Left lobe of liver (tissue), 2 donors: ENCODE results near the gene SOX9. TPM values are rescaled to one million over a fixed set of nuclear protein-coding genes. Genes with fewer than 3 reads are reported as not detected.
"Not testable (repeated sequence)": the region's sequence is repeated elsewhere in the genome, so short reads cannot be mapped to it uniquely, and the experiment has no call there.

Experiments used
- ATAC-seq: fragments of 200-7000 bp; cut with Tn5 transposase; one replicate; pipeline ENCODE4 v1.9.1; 2020; ENCODE audit warnings: mild to moderate bottlenecking, moderate library complexity
- DNase-seq: peaks from one replicate; pipeline ENCODE4 v3.0.0-alpha.2; 2020; ENCODE audit warnings: low spot score
- total RNA-seq: library from RNA; stranded (reverse); gene quantifications from one replicate; pipeline ENCODE4 v1.2.1, GENCODE V29; 2021
- donor health status: DM: no; HTN: no; CAD: no; lungs with moderate emphysema.
- donor health status: DM: no; HTN: yes; CAD: no.

The SOX9 gene
- total RNA-seq, 1 donor from 2014 or later = 2.1 TPM

DNA sequence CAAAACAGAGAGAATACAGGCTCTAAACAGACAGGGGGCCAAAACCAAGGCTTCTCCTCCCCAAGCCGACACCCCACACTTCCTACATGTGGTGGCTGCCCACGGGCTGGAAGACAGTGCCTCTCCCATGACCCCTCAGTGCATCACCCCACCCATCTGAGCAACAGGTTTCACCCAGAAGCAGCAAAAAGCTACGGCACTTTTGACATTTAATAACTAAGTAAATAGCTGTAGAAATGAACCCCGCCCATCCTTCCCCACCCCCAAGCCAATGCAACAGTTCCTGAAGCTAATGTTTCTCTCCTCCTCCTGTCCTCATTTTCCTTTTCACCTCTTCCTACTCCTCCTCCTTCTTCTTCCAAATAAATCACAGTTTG is 9.9 kb upstream of the SOX9 start:
- ATAC-seq (no peak), DNase-seq (no peak)

DNA sequence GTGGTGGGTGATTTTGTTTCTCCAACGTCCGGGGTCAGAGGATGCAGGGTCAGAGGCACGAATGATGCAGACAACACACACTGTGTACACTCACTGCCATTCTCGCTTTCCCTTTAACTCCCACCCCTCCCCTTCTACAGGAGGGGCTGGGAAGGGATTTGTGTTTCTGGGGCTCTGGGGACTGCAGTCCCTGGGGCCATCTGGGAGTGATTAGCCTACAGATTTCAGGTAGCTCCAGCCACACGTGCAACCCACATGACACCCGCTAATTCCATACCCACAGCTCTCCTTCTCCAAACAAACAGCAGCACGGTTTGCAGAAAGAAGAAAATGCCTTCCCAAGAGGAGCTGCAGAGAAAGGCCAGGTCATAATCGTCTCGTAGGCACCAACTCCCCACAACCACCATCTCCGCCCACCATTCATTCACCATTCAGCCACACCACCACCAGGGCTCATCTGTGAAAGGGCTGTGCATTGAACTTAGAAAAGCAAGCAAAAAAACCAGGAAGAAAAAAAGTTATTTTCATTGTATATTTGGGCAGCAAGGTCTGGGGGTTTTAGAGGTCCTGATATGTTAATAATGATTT is 9.4 kb upstream of the SOX9 start:
- DNase-seq (no peak), ATAC-seq (no peak)

DNA sequence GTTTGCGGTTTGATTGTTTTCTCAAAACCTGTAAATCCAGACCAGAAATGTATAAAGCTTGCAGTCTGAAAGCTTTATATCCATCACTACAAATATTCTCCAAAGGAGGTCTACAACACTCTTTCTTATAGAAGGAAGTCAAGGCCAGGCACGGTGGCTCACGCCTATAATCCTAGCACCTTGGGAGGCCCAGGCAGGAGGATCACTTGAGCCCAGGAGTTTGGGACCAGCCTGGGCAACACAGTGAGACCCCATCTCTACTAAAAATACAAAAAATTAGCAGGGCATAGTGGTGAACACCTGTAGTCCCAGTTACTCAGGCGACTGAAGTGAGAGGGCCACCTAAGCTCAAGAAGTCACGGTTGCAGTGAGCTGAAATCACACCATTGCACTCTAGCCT is 8.9 kb upstream of the SOX9 start:
- not testable (repeated sequence) for ATAC-seq, DNase-seq

DNA sequence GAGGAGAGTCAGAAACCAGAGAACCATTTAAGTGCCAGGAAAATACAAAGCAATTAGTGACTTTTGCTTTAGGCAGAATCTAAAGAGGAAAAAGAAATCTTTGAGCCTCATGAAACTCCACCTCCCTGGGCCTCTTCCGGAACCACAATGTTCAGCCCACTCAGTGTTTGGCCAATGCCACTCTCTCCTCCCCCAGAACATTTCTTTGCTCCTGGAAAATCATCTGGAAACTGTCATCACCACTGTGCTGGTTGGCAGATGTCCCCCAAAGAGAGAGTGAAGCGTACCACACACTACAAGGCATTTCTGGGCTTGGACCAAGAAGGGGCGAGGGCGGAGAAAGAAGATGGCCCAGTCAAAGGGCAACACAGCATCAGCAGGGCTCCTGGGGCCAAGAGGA is 7.1 kb upstream of the SOX9 start:
- no peak for DNase-seq
- ATAC-seq = no peak

DNA sequence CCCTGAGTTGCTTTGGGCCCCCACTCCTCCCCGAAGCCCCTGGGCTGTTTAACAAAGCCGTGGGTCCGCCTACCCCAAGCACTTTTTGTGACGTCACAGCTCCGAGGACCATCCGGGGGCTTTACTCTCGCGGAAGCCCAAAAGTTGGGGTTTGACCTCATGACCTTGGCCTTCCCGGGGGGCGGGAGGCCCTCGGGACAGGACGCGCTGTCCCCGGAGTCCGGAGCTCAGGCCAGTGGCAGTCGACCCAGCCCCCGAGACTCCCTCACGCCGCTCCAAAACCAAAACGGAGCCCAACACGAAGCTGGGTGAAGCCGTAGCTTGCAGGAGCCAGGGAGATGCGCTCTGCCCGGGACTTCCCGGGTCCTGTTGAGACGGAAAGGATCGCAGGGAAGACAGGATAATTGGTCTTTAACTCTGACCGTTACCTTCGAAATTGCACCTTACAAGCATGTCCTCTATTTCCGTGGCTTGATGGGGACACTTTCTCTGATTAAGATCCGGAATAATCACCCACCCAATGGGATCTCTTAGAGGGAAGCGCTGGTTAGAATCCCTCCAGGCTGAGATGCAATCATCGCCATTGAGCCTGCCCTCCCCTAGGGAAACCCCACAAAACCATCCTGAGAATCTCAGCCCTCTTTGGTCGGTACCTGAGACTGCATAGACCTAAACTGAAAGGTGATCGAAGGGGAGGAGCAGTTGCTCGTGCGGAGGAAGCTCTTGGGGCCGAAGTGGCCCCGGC is 4.9 kb upstream of the SOX9 start:
- no peak for DNase-seq
- no peak for ATAC-seq

DNA sequence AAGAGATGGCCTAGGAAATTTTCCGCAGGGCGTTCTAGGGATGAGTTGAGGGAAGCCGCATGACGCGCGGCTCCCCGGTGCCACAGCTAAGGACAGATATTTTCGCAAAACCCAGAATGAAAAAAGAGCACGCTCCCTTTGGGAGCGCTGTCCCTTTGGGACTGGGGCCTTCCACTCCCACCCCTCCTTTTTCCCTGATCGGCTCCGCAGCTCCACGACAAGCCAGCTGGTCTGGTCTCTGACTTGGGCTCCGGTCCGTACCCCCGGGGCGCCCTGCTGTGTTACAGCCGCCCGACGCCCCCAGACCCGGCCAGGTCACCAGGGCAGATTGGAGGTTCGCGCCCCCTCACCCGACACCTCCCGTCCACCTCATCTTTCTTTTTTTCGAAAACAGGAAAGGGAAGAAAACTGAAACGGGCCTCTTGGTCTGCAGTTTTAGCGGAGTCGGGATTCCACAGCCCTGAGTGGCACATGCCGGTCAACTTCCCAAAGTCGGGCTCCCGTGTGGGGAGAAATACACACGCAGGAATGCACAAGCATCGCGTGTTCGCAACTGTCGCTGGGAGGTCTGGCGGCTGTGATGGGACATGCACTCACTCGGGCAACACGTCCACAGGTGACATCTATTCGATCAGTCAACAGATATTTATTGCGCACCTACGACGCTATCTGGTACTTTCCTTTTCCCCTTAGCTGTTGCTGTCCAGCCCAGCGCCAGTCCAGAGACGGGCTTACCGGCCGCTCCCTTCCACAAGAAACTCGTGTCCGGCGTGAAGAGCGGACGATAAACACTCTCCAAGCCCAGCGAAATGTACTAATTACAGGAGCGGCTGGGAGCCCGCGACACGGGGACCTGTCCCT is 3.9 kb upstream of the SOX9 start:
- ATAC-seq (peak; percentile 15), DNase-seq (no peak)

DNA sequence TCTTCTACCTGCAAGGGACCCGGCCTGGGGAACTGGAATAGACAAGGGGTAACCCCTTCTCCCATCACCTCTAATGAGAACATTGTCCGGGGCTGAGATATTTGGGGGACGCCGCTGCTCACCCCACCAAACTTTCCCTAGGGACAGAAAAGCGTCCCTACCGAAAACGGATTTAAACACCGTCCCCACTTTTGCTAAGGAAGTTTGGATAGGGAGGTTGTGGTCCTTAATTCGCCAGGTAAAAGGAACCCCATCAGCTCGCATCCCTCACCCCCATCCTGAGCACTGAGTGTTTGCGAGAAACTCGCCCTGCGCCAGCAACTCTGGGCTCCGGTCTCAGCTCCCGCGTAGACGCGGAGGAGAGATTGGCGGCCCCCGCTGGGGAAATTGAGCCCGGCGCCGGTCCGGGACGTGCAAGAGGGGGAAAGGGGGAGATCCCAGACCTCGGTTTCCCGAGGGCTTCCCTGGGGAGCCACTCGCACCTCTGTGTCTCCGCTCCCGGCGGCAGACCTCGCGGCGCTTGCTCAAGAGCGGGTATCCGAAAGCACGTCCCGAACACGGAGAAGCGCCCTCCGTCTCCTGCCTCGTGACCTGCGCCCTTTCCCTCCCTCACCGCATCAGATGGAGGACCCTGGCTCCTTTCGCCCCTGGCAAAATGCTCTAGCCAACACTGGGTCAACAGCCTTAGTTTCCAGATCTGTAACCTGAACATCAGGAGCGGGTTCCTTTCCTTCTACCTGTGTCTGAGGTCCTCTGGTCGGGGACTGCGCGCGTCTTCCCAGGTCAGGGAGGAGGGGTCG is 3.1 kb upstream of the SOX9 start:
- DNase-seq = no peak

DNA sequence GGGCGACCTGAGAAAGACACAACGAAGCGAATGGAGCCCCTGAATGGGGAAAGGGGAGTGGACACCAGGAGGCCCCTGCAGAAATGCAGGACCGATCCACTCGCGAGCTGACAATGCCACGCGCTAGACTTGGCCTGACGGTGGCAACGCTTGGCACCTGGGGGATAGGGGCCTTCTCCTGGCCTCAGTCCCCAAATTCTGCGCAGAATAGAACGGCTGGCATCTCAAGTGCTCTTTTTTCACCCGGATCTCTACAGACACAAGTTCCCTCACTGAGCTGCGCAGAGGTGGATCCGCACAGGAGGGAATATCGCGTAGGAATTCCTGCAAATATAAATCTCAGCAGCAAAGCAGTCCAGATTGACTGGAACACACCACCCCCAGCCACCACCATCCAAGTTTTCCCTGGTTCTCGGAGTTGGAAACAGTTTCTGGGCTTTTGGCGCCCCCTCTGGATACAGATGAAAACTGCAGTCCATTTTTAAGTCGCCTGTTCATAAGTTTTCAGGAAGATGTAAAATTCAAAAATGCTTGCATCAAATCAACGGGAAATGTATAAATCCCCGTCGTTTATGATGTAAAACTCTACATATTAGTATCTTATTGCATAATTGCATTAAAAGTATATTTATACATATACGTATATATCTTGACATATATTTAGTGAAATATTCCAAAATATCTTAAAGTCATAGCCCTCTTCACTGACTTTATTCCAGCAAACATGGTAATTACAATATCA is 2.3 kb upstream of the SOX9 start:
- peak; percentile 66 for DNase-seq
- peak; percentile 63 for ATAC-seq

More for the DNA sequence above, 3.1 kb upstream of the SOX9 start:
- ATAC-seq = no peak

DNA sequence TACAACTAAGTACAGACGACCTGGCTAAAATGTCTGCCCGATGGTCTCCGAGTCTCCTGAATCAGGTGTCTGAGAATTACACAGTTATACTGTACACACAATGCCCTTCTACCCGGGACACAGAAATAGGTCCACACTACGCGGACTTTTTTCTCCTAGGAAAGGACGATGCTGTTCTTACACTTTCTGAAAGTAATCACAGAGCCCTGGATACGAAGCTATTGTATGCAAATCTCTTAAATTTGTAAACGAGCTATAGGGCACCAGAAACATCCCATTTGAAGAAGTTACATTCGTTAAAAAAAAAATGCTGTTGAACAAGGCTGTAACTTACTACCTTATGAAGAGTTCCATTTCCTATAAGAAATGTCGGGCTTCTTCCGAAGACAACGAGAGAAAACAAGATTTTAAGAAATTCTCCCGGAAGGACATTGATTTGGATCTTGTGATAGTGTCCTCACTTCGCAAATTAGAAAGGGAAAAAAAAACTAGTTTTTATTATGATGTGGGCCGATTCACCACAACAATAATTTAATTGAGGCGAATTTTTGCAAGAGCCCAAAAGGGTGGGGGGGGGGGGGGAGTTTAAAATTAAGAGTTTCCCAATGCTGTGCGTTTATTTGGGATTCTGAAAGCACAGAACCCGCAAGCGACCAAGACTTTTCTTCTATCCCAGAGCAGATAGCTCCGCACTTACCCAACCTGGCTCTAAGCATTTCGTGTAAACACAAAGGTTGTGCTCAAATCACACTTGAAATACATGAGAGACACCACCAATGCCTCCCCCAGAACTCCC is 1.5 kb upstream of the SOX9 start:
- no peak for ATAC-seq
- no peak for DNase-seq

DNA sequence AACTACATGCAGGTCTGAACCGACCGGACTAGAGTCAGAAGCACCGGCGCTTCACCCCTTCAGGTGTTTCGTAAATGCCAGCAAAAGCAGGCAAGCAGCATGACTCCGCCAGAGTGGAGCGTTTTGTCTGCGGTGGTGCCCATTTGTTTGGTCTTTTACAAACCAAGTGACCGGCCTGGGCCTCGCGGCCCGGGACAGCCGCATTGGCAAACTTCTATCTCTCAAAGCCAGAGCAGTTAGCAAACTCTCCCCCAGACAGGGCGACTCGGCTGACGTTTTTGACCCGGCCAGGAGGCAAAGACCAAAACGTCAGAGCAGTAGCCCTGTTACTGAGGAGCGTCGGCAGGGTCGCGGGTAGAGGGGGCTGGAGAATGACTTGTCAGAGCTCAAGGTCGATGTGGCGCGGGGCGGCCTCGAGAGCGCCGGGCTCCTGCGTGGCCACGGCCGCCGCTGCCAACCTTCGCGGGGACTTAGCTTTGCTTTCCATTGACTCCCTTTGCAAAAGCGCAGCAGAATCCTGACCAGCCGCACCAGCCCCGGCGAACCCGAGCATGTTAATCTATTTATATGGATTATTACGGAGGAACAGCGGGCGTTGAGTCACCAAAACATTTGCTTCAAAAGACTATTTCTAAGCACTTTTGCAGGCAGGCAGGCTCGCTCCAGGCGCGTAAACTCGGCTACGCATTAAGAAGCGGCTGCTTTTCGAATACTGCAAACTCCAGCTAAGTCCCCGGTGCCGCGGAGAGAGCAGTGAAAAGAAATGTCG is 763 bp upstream of the SOX9 start:
- peak; percentile 56 for DNase-seq
- ATAC-seq = peak; percentile 32

DNA sequence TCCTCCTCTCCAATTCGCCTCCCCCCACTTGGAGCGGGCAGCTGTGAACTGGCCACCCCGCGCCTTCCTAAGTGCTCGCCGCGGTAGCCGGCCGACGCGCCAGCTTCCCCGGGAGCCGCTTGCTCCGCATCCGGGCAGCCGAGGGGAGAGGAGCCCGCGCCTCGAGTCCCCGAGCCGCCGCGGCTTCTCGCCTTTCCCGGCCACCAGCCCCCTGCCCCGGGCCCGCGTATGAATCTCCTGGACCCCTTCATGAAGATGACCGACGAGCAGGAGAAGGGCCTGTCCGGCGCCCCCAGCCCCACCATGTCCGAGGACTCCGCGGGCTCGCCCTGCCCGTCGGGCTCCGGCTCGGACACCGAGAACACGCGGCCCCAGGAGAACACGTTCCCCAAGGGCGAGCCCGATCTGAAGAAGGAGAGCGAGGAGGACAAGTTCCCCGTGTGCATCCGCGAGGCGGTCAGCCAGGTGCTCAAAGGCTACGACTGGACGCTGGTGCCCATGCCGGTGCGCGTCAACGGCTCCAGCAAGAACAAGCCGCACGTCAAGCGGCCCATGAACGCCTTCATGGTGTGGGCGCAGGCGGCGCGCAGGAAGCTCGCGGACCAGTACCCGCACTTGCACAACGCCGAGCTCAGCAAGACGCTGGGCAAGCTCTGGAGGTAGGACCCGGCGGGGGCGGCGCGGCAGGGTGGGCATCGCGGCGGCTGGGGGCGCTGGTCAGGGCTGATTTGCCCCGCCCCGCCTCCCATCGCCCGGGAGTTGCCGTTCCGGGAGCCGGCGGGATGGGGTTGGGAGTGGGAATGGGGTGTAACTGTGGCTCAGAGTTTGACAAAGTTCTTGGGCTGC is 567 bp downstream of the SOX9 start:
- DNase-seq = no peak
- peak; percentile 11 for ATAC-seq

DNA sequence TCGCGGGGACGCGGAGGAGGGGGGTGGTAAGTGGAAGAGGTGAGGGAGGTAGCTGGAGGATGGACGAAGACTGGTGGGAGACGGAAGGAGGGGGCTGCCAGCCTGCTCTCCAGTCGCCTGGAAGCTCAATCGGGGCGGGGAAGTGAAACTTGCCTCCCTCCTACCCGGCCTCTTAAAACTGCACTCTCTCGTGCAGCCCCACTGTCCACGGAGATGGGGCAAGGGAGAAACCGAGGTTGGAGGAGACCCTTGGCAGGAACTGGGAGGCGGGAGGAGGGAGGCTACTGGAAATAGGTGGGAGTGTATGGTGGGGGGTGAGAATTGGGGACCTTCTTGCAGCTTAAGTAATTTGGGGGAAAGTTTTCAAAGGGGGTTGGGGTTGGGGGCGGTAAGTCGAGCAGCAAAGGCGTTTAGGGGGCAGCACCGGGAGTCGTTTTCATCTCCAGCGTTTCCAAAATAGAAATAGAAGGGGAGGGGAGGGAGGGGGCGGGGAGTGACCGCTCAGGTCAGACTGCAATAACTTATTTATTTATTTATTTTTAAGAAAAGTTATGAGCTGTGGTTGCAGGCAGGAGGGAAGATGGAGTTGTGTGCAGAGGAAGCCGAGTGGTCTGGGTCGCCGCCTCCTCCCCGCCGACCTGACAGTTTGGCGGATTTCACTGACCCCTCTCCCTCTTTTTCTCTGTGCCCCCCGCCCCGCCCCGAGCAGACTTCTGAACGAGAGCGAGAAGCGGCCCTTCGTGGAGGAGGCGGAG is 1.4 kb downstream of the SOX9 start:
- DNase-seq (no peak), ATAC-seq (no peak)

DNA sequence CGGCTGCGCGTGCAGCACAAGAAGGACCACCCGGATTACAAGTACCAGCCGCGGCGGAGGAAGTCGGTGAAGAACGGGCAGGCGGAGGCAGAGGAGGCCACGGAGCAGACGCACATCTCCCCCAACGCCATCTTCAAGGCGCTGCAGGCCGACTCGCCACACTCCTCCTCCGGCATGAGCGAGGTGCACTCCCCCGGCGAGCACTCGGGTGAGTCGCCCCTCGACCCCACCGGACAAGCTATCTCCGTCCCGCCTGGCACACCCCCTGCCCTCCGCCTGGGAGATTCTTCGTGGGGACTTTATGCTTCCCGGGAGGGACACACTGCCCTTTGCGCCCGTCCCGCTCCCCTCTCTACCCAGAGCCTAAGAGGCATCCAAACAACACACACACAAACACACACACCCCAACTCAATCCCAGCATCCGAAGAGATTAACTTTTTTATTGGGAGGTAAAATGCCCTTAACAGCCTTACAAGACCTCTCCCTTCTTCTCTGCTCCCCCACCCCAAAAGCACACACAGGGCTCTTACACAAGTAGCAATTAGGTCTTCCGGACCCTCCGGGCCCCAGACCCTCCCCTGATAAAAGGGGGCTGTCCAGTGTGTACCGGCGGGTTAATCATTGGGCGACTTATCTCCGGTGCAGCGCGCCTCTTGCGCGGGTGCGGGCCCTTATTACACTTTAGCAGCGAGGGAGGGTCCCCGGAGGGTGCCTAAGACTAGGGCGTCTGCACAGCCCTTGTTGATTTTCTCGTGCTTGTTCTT is 2.1 kb downstream of the SOX9 start:
- DNase-seq = no peak

DNA sequence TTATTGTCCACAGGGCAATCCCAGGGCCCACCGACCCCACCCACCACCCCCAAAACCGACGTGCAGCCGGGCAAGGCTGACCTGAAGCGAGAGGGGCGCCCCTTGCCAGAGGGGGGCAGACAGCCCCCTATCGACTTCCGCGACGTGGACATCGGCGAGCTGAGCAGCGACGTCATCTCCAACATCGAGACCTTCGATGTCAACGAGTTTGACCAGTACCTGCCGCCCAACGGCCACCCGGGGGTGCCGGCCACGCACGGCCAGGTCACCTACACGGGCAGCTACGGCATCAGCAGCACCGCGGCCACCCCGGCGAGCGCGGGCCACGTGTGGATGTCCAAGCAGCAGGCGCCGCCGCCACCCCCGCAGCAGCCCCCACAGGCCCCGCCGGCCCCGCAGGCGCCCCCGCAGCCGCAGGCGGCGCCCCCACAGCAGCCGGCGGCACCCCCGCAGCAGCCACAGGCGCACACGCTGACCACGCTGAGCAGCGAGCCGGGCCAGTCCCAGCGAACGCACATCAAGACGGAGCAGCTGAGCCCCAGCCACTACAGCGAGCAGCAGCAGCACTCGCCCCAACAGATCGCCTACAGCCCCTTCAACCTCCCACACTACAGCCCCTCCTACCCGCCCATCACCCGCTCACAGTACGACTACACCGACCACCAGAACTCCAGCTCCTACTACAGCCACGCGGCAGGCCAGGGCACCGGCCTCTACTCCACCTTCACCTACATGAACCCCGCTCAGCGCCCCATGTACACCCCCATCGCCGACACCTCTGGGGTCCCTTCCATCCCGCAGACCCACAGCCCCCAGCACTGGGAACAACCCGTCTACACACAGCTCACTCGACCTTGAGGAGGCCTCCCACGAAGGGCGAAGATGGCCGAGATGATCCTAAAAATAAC is 3.0 kb downstream of the SOX9 start:
- ATAC-seq = no peak
- DNase-seq = no peak

More for the DNA sequence above, 2.1 kb downstream of the SOX9 start:
- no peak for ATAC-seq

DNA sequence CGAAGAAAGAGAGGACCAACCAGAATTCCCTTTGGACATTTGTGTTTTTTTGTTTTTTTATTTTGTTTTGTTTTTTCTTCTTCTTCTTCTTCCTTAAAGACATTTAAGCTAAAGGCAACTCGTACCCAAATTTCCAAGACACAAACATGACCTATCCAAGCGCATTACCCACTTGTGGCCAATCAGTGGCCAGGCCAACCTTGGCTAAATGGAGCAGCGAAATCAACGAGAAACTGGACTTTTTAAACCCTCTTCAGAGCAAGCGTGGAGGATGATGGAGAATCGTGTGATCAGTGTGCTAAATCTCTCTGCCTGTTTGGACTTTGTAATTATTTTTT is 3.6 kb downstream of the SOX9 start:
- ATAC-seq (no peak), DNase-seq (no peak)
